ENCODE data around the gene TOMM70. TPM values are rescaled to one million over a fixed set of nuclear protein-coding genes. Genes with fewer than 3 reads are reported as not detected.

TOMM70 gene
- total and polyA plus RNA-seq, 2 of the 13 experiments (the other 11 are each of a cell fraction or from before 2014, with no cell fraction given), result 27.0 to 77.2 TPM

DNA sequence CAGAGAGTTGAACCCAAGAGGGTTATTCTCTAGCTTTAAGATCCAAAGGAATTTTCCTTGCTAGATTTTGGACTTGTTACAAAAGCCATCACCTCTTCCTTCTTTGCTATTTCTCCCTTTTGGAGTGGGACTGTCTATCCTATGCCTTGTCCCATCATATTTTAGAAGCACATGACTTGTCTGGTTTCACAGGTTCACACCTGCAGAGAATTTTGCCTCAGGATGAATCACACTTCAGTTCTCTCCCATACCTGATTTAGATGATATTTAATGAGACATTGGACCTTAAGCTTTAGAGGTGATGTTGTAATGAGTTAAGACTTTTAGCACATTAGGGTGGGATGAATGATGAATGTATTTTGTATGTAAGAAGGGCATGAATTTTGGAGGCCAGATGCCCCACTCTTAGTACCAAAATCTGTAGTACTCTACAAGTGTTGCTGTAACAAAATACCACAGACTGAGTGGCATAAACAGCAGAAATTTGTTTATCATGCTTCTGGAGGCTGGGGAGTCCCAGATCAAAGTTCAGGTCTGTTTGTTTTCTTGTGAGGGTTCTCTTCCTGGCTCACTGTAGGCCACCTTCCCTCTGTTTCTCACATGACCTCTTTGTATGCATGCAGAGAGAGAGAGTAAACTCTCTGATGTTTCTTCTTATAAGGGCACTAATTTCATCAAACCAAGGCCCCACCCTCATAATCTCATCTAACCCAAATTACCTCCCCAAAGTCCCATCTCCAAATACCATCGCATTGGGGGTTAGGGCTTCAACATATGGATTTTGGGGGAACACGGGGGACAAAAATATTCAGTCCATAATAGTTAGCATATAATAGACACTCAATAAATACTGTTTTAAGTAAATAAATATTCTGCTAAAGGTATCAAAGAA, 10.4 kb upstream of the TOMM70 start (continued):
- TF ChIP-seq ZNF143 (CRISPR knock-in tag; IDR thresholded peaks at IDR 0.05) (no peak), MED1 (CRISPR knock-in tag; IDR thresholded peaks at IDR 0.05) (0 out of 2 replicates have a peak, but pooled peaks have one; percentile 49), ZNF563 (CRISPR knock-in tag; IDR thresholded peaks at IDR 0.05) (no peak), SUZ12 (IDR thresholded peaks at IDR 0.05; ENCODE audit: low read depth, low read length) (no peak), MEF2D (CRISPR knock-in tag; IDR thresholded peaks at IDR 0.05) (no peak), ASH2L (IDR thresholded peaks at IDR 0.05; ENCODE audit: insufficient read length, low read depth, low read length) (peak; percentile 49), SMC3 (IDR thresholded peaks at IDR 0.05; ENCODE audit: low read length) (no peak), IRX3 (CRISPR knock-in tag; IDR thresholded peaks at IDR 0.05; ENCODE audit: borderline replicate concordance, low read depth) (no peak), U2AF2 (IDR thresholded peaks at IDR 0.05; ENCODE audit: low read depth, low read length) (no peak), POLR2AphosphoS2 (IDR thresholded peaks at IDR 0.05; ENCODE audit: low read depth, low read length) (no peak), ZNF367 (CRISPR knock-in tag; IDR thresholded peaks at IDR 0.05; ENCODE audit: borderline replicate concordance) (no peak), ATF1 (CRISPR knock-in tag; IDR thresholded peaks at IDR 0.05) (no peak), ZNF792 (CRISPR knock-in tag; IDR thresholded peaks at IDR 0.05) (no peak), ZNF660 (CRISPR knock-in tag; IDR thresholded peaks at IDR 0.05; ENCODE audit: borderline replicate concordance, low read depth) (no peak), GABPA (IDR thresholded peaks at IDR 0.05; ENCODE audit: low read depth, low read length) (no peak), GABPA (CRISPR knock-in tag; IDR thresholded peaks at IDR 0.05; ENCODE audit: low read depth) (peak; percentile 12; the same call in 1 of the 2 replicates), ELF1 (CRISPR knock-in tag; IDR thresholded peaks at IDR 0.05) (no peak)
- TF ChIP-seq, protein P1, sequence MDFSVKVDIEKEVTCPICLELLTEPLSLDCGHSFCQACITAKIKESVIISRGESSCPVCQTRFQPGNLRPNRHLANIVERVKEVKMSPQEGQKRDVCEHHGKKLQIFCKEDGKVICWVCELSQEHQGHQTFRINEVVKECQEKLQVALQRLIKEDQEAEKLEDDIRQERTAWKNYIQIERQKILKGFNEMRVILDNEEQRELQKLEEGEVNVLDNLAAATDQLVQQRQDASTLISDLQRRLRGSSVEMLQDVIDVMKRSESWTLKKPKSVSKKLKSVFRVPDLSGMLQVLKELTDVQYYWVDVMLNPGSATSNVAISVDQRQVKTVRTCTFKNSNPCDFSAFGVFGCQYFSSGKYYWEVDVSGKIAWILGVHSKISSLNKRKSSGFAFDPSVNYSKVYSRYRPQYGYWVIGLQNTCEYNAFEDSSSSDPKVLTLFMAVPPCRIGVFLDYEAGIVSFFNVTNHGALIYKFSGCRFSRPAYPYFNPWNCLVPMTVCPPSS (IDR thresholded peaks at IDR 0.05), result no peak
- TF ChIP-seq, protein P2, sequence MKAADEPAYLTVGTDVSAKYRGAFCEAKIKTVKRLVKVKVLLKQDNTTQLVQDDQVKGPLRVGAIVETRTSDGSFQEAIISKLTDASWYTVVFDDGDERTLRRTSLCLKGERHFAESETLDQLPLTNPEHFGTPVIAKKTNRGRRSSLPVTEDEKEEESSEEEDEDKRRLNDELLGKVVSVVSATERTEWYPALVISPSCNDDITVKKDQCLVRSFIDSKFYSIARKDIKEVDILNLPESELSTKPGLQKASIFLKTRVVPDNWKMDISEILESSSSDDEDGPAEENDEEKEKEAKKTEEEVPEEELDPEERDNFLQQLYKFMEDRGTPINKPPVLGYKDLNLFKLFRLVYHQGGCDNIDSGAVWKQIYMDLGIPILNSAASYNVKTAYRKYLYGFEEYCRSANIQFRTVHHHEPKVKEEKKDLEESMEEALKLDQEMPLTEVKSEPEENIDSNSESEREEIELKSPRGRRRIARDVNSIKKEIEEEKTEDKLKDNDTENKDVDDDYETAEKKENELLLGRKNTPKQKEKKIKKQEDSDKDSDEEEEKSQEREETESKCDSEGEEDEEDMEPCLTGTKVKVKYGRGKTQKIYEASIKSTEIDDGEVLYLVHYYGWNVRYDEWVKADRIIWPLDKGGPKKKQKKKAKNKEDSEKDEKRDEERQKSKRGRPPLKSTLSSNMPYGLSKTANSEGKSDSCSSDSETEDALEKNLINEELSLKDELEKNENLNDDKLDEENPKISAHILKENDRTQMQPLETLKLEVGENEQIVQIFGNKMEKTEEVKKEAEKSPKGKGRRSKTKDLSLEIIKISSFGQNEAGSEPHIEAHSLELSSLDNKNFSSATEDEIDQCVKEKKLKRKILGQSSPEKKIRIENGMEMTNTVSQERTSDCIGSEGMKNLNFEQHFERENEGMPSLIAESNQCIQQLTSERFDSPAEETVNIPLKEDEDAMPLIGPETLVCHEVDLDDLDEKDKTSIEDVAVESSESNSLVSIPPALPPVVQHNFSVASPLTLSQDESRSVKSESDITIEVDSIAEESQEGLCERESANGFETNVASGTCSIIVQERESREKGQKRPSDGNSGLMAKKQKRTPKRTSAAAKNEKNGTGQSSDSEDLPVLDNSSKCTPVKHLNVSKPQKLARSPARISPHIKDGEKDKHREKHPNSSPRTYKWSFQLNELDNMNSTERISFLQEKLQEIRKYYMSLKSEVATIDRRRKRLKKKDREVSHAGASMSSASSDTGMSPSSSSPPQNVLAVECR (CRISPR knock-in tag; IDR thresholded peaks at IDR 0.05; ENCODE audit: borderline replicate concordance), result no peak
- TF ChIP-seq, protein P3, sequence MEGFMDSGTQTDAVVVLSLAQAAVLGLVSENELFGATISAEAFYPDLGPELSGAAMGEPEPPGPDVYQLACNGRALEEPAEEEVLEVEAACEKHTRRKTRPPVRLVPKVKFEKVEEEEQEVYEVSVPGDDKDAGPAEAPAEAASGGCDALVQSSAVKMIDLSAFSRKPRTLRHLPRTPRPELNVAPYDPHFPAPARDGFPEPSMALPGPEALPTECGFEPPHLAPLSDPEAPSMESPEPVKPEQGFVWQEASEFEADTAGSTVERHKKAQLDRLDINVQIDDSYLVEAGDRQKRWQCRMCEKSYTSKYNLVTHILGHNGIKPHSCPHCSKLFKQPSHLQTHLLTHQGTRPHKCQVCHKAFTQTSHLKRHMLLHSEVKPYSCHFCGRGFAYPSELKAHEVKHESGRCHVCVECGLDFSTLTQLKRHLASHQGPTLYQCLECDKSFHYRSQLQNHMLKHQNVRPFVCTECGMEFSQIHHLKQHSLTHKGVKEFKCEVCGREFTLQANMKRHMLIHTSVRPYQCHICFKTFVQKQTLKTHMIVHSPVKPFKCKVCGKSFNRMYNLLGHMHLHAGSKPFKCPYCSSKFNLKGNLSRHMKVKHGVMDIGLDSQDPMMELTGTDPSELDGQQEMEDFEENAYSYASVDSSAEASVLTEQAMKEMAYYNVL (CRISPR knock-in tag; IDR thresholded peaks at IDR 0.05; ENCODE audit: borderline replicate concordance), result no peak
- TF ChIP-seq, protein P4, sequence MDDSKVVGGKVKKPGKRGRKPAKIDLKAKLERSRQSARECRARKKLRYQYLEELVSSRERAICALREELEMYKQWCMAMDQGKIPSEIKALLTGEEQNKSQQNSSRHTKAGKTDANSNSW (CRISPR knock-in tag; IDR thresholded peaks at IDR 0.05; ENCODE audit: borderline replicate concordance), result no peak
